ENCODE measurements around the gene EIF5AL1.
"Not testable (repeated sequence)": the region's sequence is repeated elsewhere in the genome, so short reads cannot be mapped to it uniquely, and the experiment has no call there.

- not testable (repeated sequence) for TF ChIP-seq ZNF830 (tag by site-specific recombination; IDR thresholded peaks at IDR 0.05; ENCODE audit: low read depth); TRIM28 (IDR thresholded peaks at IDR 0.05; ENCODE audit: borderline replicate concordance, low read length); ZNF785 (tag by site-specific recombination; IDR thresholded peaks at IDR 0.05); ZEB2 (tag by site-specific recombination; IDR thresholded peaks at IDR 0.05); ZNF24 (tag by site-specific recombination; IDR thresholded peaks at IDR 0.05); CTCF (tag by site-specific recombination; IDR thresholded peaks at IDR 0.05); INSM2 (tag by site-specific recombination; IDR thresholded peaks at IDR 0.05); GLI4 (tag by site-specific recombination; IDR thresholded peaks at IDR 0.05); ATF2 (tag by site-specific recombination; IDR thresholded peaks at IDR 0.05; ENCODE audit: low read depth); ZNF658 (tag by site-specific recombination; IDR thresholded peaks at IDR 0.05); ZSCAN18 (tag by site-specific recombination; IDR thresholded peaks at IDR 0.05); ZNF274 (IDR thresholded peaks at IDR 0.05; ENCODE audit: low read length); ZNF274 (tag by site-specific recombination; IDR thresholded peaks at IDR 0.05; ENCODE audit: borderline replicate concordance); REST (tag by site-specific recombination; IDR thresholded peaks at IDR 0.05)
These were observed 21.5 kb downstream of the EIF5AL1 start for GRCh38 chr10:79533903-79534175.

All from HEK293 (cell line).